NCI-H82 treated with DMSO at 0.1 percent for 48 hours (cell line): ENCODE data around the gene GARIN5B.

Source experiments
- DNase-seq: peaks from one replicate; lab custom pipeline; 2025; ENCODE audit not compliant: unreplicated experiment; lab: John Stamatoyannopoulos, UW

GARIN5B gene

DNA sequence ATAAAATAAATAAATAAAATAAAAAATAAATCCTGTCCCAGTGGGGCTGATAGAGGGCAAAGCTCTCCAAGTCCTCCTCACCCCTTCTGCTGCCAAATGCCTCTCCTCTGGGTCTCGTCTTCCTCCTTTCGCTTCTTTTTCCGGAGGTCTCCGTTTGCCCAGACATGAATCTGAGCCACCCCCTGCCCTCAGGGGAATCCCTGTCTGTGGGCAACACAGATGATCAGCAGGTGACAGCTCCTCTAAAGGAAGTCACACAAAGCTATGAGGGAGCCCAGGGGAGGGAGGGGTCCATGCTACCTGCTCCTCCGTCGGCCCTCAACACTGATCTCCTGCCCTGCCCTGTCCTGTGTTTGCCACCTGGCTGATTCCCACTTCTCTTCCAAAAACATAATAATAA lies 38.4 kb downstream of the GARIN5B start:
- no peak for DNase-seq

DNA sequence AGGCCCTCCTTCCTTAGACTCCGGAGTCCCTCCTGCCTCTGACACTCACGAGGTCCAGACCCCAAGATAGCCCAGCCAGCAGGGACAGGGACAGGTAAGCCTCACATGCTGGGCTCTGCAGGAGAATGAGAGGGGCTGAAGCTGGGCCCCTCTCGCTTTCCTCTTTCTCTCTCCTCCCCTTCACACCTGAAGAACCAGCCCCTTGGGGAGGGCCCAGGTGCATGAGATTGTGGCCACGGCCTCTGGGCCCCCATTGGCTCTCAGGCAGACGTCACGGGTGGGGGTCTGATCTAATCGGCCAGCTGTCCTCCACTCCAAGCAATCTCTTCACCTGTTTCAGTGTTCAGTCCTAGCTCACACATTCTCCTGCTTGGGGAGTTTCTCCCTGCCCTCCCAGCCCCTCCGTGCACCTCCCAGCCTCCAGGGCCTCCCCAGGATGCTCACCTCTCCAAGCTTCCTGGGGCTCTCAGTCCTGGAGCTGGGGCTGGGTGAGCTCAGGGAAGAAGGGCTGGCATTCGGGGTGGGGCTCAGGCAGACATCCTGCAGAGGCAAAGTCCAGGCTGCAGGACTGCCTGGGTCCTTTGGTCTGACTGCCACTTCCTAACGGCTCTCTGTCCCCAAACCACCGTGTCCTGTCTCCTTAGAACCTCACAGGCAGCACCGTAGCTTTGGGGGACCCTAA lies 40.7 kb downstream of the GARIN5B start:
- DNase-seq: no peak

DNA sequence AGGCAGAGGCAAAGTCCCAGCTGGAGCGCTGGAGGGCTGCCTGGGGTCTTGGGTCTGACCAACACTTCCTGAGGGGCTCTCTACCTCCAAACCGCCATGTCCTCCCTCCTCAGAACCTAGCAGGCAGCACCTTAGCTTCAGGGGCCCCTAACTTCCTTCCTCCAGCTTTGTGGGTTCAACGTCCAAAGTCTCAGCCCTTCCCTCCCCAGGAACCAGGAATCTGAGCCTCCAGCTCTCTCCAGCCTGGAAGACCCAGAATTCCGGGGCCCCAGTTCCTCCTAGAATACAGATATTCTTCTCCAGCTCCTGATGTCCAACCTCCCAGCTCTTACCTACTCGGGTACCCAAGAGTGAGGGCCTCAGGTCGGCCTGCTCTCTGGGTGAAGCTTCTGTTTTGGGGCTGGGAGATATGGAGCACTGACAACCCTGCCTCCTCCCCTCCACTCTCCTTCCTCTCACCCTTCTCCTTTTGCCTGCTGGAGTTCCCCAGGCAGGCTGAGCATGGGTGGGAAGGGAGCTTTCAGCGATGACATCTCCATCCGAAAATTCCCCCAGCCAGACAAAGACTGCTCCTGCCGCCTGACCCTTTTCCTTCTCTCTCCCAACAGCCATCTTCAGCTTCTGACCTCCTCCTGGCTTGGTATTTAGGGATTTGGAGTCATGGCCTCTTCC lies 41.5 kb downstream of the GARIN5B start:
- no peak for DNase-seq

GRCh38 chr19:55320844-55321419 lies 42.1 kb downstream of the GARIN5B start:
- DNase-seq: no peak

DNA sequence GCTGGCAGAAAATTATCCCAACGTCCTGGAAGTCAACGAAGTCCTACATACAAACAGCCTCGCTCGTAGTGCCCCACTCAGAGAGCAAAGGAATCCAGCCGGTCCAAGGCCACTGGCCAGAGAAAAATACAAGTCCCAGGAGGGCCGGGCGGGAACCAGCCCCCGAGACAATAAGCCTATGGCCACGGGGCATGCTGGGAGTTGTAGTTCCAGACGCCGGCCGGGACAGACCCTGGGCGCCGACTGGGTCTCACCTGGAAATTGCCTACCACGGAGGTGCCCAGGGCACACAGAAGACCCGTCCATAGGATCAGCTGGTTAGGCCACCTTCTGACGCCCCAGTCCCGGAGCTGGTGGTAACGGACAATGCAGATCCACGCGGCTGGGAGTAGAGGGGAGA lies 43.3 kb downstream of the GARIN5B start:
- DNase-seq: no peak

DNA sequence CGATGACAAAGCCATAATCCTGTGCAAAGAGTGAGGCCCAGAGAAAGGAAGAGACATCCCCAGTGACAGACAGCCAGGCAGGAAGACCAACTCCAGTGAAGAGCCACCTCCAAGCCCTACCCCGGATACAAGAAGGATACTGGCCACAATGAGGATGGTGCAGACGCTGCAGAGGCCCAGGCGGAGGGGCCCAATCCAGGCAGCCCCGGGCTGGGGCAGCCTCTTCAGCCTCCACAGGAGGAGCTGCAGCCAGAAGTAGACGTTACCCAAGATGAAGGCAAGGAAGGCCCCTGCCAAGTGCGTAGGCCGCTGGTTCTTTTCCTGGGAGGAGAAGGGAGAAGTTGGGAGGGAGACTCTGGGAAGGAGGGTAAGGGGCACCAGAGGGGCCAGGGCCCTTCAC lies 46.4 kb downstream of the GARIN5B start:
- no peak for DNase-seq

- no peak for DNase-seq
Measured at GRCh38 chr19:55315956-55316525, 47.0 kb downstream of the GARIN5B start.

GRCh38 chr19:55314396-55314795 lies 48.7 kb downstream of the GARIN5B start:
- DNase-seq: no peak

DNA sequence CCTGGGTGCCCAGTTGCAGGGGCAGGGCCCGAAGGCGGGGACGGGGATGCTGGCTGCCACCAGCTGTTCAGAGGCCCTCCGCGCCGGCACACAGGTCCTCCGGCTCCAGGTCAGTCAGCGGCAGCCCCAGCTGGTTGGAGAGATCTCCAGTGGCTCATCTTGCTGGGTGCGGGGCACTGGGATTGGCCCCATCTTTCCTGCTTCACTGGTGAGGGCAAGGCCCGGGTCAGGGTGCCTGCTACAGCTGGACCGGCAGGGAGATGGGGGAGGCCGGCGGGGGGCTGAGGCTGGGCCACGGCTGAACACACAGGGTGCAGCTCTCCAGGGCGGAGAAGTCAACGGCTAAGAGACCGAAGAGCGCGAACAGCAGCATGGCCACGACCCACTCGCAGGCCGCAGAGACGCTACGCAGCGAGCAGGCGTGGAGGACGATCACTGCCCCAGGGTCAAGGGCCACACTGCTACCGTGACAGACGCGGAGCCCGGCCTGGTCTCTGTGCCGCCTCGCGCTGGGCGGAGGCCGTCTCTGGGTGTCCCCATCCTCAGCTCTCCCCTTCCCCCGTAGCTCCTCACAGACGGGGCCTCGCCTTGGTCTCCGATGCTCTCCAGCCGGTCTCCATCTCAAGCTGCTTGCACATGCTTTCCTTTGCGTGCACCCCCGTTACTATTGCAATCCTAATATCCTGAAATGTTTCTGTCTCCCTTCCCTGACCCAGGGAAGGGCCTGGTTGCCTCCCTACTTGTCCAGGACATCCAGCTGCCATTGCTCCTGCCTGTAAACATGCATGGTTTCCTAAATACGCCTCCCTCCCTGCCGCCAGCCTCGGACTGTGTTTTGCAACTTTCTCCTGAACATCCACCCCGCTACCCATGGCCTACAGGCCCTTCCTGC lies 50.2 kb downstream of the GARIN5B start:
- DNase-seq: no peak

DNA sequence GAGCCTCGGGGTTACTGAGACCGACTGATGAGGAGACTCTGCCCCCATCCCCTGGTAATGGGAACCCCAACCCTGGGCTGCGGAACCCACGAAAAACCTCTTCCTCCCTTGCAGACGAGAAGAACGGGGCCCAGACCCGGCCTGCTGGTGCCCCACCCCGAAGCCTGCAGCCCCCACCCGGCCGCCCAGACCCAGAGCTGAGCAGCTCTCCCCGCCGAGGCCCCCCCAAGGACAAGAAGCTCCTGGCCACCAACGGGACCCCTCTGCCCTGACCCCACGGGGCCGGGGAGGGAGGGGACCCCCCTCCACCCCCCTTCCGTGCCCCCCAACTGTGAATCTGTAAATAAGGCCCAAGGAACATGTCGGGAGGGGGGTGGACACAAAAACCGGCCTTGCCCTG lies 51.3 kb downstream of the GARIN5B start:
- DNase-seq: no peak

DNA sequence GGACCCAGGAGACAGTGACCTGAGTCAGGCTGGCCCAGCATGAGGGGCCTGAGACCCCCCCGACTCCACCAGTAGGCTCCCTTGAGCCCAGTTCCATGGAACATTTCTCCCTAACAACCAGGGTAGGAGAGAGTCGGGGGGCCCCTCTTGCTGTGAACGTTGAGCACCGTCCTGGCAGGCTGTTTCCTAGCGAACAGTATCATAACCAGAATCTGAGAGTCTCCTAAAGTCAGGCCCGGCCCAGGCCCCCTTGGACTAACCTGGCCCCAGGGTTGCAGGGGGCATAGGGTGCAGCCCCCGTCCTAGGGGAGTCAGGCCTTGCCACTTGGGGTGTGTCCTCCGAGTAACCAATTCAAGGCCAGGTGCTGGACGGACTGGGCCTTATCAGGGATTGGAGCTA lies 51.7 kb downstream of the GARIN5B start:
- no peak for DNase-seq

GRCh38 chr19:55310498-55310897 lies 52.6 kb downstream of the GARIN5B start:
- no peak for DNase-seq

GRCh38 chr19:55309448-55309847 lies 53.6 kb downstream of the GARIN5B start:
- peak; percentile 9 for DNase-seq

GRCh38 chr19:55308281-55308680 lies 54.8 kb downstream of the GARIN5B start:
- no peak for DNase-seq

DNA sequence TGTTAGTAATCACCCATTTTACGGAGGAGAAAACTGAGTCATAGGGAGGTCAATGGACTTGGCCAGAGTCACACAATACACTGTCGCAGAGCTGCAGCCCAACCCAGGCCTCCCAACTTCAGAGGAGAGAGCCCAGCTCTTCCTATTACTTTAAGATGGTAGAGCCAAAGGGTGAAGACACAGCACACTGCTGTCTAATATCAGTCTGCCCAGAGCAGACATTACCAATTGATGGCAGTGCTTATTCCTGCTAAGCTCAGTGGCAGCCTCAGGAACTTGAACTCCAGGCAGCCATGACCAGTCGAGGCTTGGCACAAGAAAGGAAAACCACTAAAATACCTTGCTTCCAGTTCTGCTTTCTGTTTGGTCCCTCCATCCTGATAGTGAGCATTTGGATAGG lies 56.3 kb downstream of the GARIN5B start:
- no peak for DNase-seq

- no peak for DNase-seq
Measured at GRCh38 chr19:55305983-55306562, 57.0 kb downstream of the GARIN5B start.

DNA sequence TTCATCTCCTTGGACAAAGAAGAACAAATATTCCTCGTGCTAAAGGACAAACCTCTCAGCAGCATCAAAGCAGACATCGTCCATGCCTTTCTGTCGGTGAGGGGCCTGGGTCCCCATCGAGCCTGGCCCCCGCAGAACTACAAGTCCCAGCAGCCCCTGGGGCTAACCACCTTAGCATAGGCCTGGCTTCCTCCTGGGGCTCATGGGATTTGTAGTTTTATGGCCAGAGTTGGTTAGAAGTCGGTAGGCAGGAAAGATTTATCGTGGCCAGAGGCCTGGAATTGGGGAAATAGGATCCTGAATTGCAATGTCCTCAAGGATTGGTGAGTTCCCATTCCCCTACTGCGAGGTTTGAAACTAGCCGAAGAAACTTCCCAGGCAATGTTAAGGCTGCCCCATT lies 57.6 kb downstream of the GARIN5B start:
- DNase-seq: peak; percentile 37

DNA sequence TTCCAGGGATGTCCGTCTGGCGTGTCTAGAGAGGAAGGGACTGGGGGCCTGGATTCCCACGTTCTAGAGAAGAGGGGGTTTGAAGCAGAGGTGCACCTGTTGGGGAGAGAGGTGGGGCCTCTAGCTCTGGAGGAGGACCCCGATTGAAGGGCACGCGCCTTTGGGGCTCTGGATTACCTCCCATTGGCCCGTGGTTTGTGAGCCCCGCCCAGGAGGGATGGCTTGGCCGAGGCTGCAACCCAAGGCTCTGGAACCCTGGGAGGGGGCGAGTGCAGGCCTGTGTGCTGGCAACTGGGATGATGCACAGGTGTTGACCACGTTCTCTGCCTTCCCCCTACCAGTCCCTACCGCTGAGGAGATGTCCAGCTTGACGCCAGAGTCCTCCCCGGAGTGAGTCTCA lies 58.1 kb downstream of the GARIN5B start:
- DNase-seq: no peak
